DMS53 treated with DMSO at 0.1 percent for 48 hours (cell line): ENCODE measurements around the gene RETREG1.
A peak's percentile ranks its signal among the peaks of the same experiment; 100 is the strongest.
"Not testable (repeated sequence)": the region's sequence is repeated elsewhere in the genome, so short reads cannot be mapped to it uniquely, and the experiment has no call there.

ENCODE experiments used
- DNase-seq: peaks from one replicate; lab custom pipeline; 2025; ENCODE audit not compliant: unreplicated experiment; lab: John Stamatoyannopoulos, UW

RETREG1 gene

GRCh38 chr5:16616536-16617273, at the start of gene RETREG1:
Gene RETREG1 (minus strand): TSS chr5:16616997. CDS start chr5:16616971, 26 bp downstream.
- DNase-seq = peak; percentile 33

GRCh38 chr5:16666130-16666882, 49.5 kb upstream of the RETREG1 start:
- DNase-seq = no peak

GRCh38 chr5:16665601-16666000, 48.8 kb upstream of the RETREG1 start:
- DNase-seq = no peak

- no peak for DNase-seq
These were observed 47.6 kb upstream of the RETREG1 start for GRCh38 chr5:16664368-16664767.

- no peak for DNase-seq
These were observed 47.0 kb upstream of the RETREG1 start for GRCh38 chr5:16663840-16664239.

GRCh38 chr5:16661713-16662112, 44.9 kb upstream of the RETREG1 start:
- DNase-seq = no peak

GRCh38 chr5:16660982-16661381, 44.2 kb upstream of the RETREG1 start:
- no peak for DNase-seq

GRCh38 chr5:16659536-16659935, 42.7 kb upstream of the RETREG1 start:
- DNase-seq = no peak

- DNase-seq = no peak
These were observed 39.9 kb upstream of the RETREG1 start for GRCh38 chr5:16656561-16657191.

GRCh38 chr5:16654647-16655334, 38.0 kb upstream of the RETREG1 start:
- no peak for DNase-seq

GRCh38 chr5:16648739-16649138, 31.9 kb upstream of the RETREG1 start:
- DNase-seq = not testable (repeated sequence)

- no peak for DNase-seq
These were observed 27.6 kb upstream of the RETREG1 start for GRCh38 chr5:16644301-16644889.

- DNase-seq = no peak
These were observed 26.1 kb upstream of the RETREG1 start for GRCh38 chr5:16642867-16643266.

GRCh38 chr5:16639206-16639605, 22.4 kb upstream of the RETREG1 start:
- no peak for DNase-seq

GRCh38 chr5:16628376-16628775, 11.6 kb upstream of the RETREG1 start:
- no peak for DNase-seq

- DNase-seq = no peak
These were observed 10.0 kb upstream of the RETREG1 start for GRCh38 chr5:16626696-16627264.

- no peak for DNase-seq
These were observed 8.3 kb upstream of the RETREG1 start for GRCh38 chr5:16625096-16625495.

- DNase-seq = no peak
These were observed 2.3 kb upstream of the RETREG1 start for GRCh38 chr5:16619136-16619535.

- DNase-seq = no peak
These were observed 1.5 kb upstream of the RETREG1 start for GRCh38 chr5:16618138-16618897.
